HCT116 (cell line): ENCODE data around the gene MAP3K3. TPM values are rescaled to one million over a fixed set of nuclear protein-coding genes. Genes with fewer than 3 reads are reported as not detected.

ENCODE experiments used
- CBX3 ChIP-seq: IDR thresholded peaks from 2 replicates; pipeline ENCODE4 v1.6.1; 2012; ENCODE audit warnings: low read depth
- CEBPB ChIP-seq: IDR thresholded peaks from 2 replicates; pipeline ENCODE4 v1.6.1; 2012; ENCODE audit warnings: low read depth
- EGR1 ChIP-seq: IDR thresholded peaks from 2 replicates; pipeline ENCODE4 v1.6.1; 2012; ENCODE audit warnings: low read depth
- MAX ChIP-seq: IDR thresholded peaks from 2 replicates; pipeline ENCODE4 v1.6.1; 2012
- POLR2AphosphoS5 ChIP-seq: IDR thresholded peaks from 2 replicates; pipeline ENCODE4 v1.6.1; 2011; ENCODE audit warnings: mild to moderate bottlenecking, low read depth, low read length, moderate library complexity
- REST ChIP-seq: IDR thresholded peaks from 2 replicates; pipeline ENCODE4 v1.6.1; 2012; ENCODE audit warnings: low read depth
- YY1 ChIP-seq: IDR thresholded peaks from 2 replicates; pipeline ENCODE4 v1.6.1; 2011; ENCODE audit warnings: low read length, low read depth, moderate library complexity, mild to moderate bottlenecking; ENCODE audit not compliant: insufficient replicate concordance; ENCODE audit errors: extremely low read depth
- ZBTB33 ChIP-seq: IDR thresholded peaks from 2 replicates; pipeline ENCODE4 v1.6.1; 2011; ENCODE audit warnings: mild to moderate bottlenecking, low read length, moderate library complexity; ENCODE audit not compliant: insufficient replicate concordance; ENCODE audit errors: extremely low read depth
- ZNF274 ChIP-seq: fragments of 200-500 bp; sonication (Bioruptor generic); IDR thresholded peaks from 2 replicates; pipeline ENCODE4 v1.6.1; 2014; ENCODE audit warnings: mild to moderate bottlenecking, low read depth, low read length, inconsistent platforms
- total RNA-seq: library from RNA; stranded (reverse); gene quantifications from one replicate; pipeline ENCODE4 v1.2.1, GENCODE V29; 2021; ENCODE audit not compliant: unreplicated experiment

Gene MAP3K3
- total RNA-seq, 1 experiment from 2014 or later: 18.5 TPM

GRCh38 chr17:63701456-63701820 is 79.2 kb downstream of the MAP3K3 start (continued):
- TF ChIP-seq REST (no peak), MAX (no peak), CEBPB (no peak), POLR2AphosphoS5 (no peak), YY1 (no peak), EGR1 (no peak), ZBTB33 (no peak), ZNF274 (no peak), CBX3 (no peak)
